Osteoblast (primary cell): ENCODE data around the gene SRSF6. TPM values are rescaled to one million over a fixed set of nuclear protein-coding genes. Genes with fewer than 3 reads are reported as not detected.

Source experiments
- DNase-seq: peaks from one replicate; pipeline ENCODE4 v3.0.0; 2011; ENCODE audit warnings: low spot score, mixed read lengths; ENCODE audit not compliant: insufficient read length; ENCODE audit errors: missing footprints
- H2AFZ ChIP-seq: 2 replicates; pipeline ENCODE4 v1.6.0; 2011; ENCODE audit warnings: mild to moderate bottlenecking, low read length
- H3K27ac ChIP-seq: 2 replicates; pipeline ENCODE4 v1.5.1; 2011; ENCODE audit warnings: mild to moderate bottlenecking, low read depth, low read length, moderate library complexity
- H3K27me3 ChIP-seq: 2 replicates; pipeline ENCODE4 v1.6.0; 2012; ENCODE audit warnings: mild to moderate bottlenecking, control low read depth, inconsistent platforms, low read length, moderate library complexity; ENCODE audit not compliant: insufficient read depth
- H3K36me3 ChIP-seq: 2 replicates; pipeline ENCODE4 v1.5.1; 2011; ENCODE audit warnings: mild to moderate bottlenecking, low read length, control low read depth, moderate library complexity; ENCODE audit not compliant: insufficient read depth
- H3K4me1 ChIP-seq: 2 replicates; pipeline ENCODE4 v1.5.1; 2011; ENCODE audit warnings: mild to moderate bottlenecking, low read length, control low read depth, moderate library complexity; ENCODE audit not compliant: insufficient read depth
- H3K4me2 ChIP-seq: 2 replicates; pipeline ENCODE4 v1.6.0; 2011; ENCODE audit warnings: mild to moderate bottlenecking, low read length; ENCODE audit not compliant: insufficient read depth
- H3K4me3 ChIP-seq: fragments of 200-600 bp; sonication (generic); 3 replicates; pipeline ENCODE4 v1.5.1; 2012; ENCODE audit warnings: mild to moderate bottlenecking, low read length, inconsistent platforms; ENCODE audit not compliant: insufficient read depth
- H3K79me2 ChIP-seq: 2 replicates; pipeline ENCODE4 v1.6.0; 2012; ENCODE audit warnings: mild to moderate bottlenecking, low read length, control low read depth, inconsistent platforms; ENCODE audit not compliant: insufficient read depth
- H3K9me3 ChIP-seq: 2 replicates; pipeline ENCODE4 v1.5.1; 2011; ENCODE audit warnings: low read depth, low read length, control low read depth
- H4K20me1 ChIP-seq: 2 replicates; pipeline ENCODE4 v1.6.0; 2012; ENCODE audit warnings: mild to moderate bottlenecking, low read length, control low read depth; ENCODE audit not compliant: insufficient read depth
- CTCF ChIP-seq: IDR thresholded peaks from 2 replicates; pipeline ENCODE4 v1.5.1; 2011; ENCODE audit warnings: mild to moderate bottlenecking, low read depth, low read length, moderate library complexity; ENCODE audit errors: extremely low read depth
- total RNA-seq: library from RNA; depleted of rRNA; stranded (reverse); fragments of >200 nt; gene quantifications from 2 replicates; pipeline ENCODE4 v1.2.3, GENCODE V29; 2012

The SRSF6 gene
- total RNA-seq, 1 donor = 81.1 TPM

GRCh38 chr20:43426172-43426571, 31.5 kb upstream of the SRSF6 start:
- no peaks in the 10 kb centered on the region for H3K79me2 ChIP-seq
- peaks cover 2% of the 10 kb centered on the region for H3K27me3 ChIP-seq
- H3K4me1 ChIP-seq = no peaks in the 10 kb centered on the region
- H3K4me2 ChIP-seq = no peak overlapping the region
- H3K36me3 ChIP-seq = no peaks in the 10 kb centered on the region
- no peak for DNase-seq
- H2AFZ ChIP-seq = no peak overlapping the region
- H4K20me1 ChIP-seq = no peaks in the 10 kb centered on the region
- H3K27ac ChIP-seq = no peak overlapping the region
- no peak overlapping the region for H3K4me3 ChIP-seq
- TF ChIP-seq CTCF = no peak
- H3K9me3 ChIP-seq = no peaks in the 10 kb centered on the region

GRCh38 chr20:43430265-43431133, 27.2 kb upstream of the SRSF6 start:
- Histone ChIP-seq H3K27me3 (no peaks in the 10 kb centered on the region), H3K27ac (no peak overlapping the region), H3K4me2 (no peak overlapping the region), H3K79me2 (no peaks in the 10 kb centered on the region), H4K20me1 (no peaks in the 10 kb centered on the region), H3K4me3 (no peak overlapping the region), H3K9me3 (no peaks in the 10 kb centered on the region), H3K4me1 (no peaks in the 10 kb centered on the region), H3K36me3 (no peaks in the 10 kb centered on the region), H2AFZ (no peak overlapping the region)
- no peak for TF ChIP-seq CTCF
- no peak for DNase-seq

- H3K79me2 ChIP-seq = no peaks in the 10 kb centered on the region
- H3K36me3 ChIP-seq = no peaks in the 10 kb centered on the region
- no peaks in the 10 kb centered on the region for H3K9me3 ChIP-seq
- no peaks in the 10 kb centered on the region for H3K4me1 ChIP-seq
- no peak overlapping the region for H3K4me3 ChIP-seq
- no peak for DNase-seq
- no peak for TF ChIP-seq CTCF
- no peak overlapping the region for H3K27ac ChIP-seq
- H3K4me2 ChIP-seq = no peak overlapping the region
- H2AFZ ChIP-seq = no peak overlapping the region
- H4K20me1 ChIP-seq = no peaks in the 10 kb centered on the region
- no peaks in the 10 kb centered on the region for H3K27me3 ChIP-seq
Observed at GRCh38 chr20:43431134-43431519, 26.6 kb upstream of the SRSF6 start.

- no peak for DNase-seq
- no peak overlapping the region for H3K27ac ChIP-seq
- H3K79me2 ChIP-seq = no peaks in the 10 kb centered on the region
- no peaks in the 10 kb centered on the region for H3K4me1 ChIP-seq
- H4K20me1 ChIP-seq = no peaks in the 10 kb centered on the region
- H3K27me3 ChIP-seq = no peaks in the 10 kb centered on the region
- H2AFZ ChIP-seq = no peak overlapping the region
- no peaks in the 10 kb centered on the region for H3K9me3 ChIP-seq
- no peak overlapping the region for H3K4me3 ChIP-seq
- H3K4me2 ChIP-seq = no peak overlapping the region
- H3K36me3 ChIP-seq = no peaks in the 10 kb centered on the region
- no peak for TF ChIP-seq CTCF
Observed at GRCh38 chr20:43432498-43432897, 25.2 kb upstream of the SRSF6 start.
